PC-9 (cell line): ENCODE data around the gene DACH1.

ENCODE experiments used
- CTCF ChIP-seq: fragments of 200-600 bp; sonication (generic); conservative IDR thresholded peaks from 2 replicates; pipeline ENCODE4 v1.6.1; 2017; ENCODE audit warnings: mixed run types, antibody characterized with exemption, mild to moderate bottlenecking, moderate library complexity
- EZH2 ChIP-seq: fragments of 200-600 bp; sonication (generic); IDR thresholded peaks from 2 replicates; pipeline ENCODE4 v1.8.0; 2017; ENCODE audit warnings: antibody characterized with exemption, low read depth

- no peak for TF ChIP-seq CTCF
- TF ChIP-seq EZH2, result no peak
Measured at GRCh38 chr13:71712988-71713653, 153.9 kb downstream of the DACH1 start.
